ENCODE results near the gene MKRN1.
"Not testable (repeated sequence)": the region's sequence is repeated elsewhere in the genome, so short reads cannot be mapped to it uniquely, and the experiment has no call there.

Gene MKRN1

GRCh38 chr7:140458916-140459315, 20.4 kb downstream of the MKRN1 start:
- no peak for TF ChIP-seq CTCF (conservative IDR thresholded peaks at IDR 0.05; ENCODE audit: low read depth, low read length)
- DNase-seq (ENCODE audit: low read depth), result no peak
- H3K4me3 ChIP-seq (ENCODE audit: low read length), result no peak overlapping the region

DNA sequence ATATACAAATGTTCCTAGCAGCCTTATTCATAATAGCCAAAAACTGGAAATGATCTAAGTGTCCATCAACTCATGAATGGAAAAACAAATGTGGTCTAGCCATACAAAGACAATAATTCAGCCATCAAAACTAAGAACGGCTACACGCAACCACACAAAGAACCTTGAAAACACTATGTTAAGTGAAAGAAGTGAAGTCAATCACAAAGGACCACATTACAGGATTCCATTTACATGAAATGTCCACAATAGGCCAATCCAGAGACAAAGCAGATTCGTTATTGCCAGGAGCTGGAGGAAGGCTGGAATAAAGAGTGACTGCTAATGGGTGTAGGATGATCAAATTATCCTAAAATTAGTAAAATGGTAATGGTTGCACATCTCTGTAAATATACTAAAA, 21.1 kb downstream of the MKRN1 start:
- no peak for DNase-seq (ENCODE audit: low read depth)
- H3K4me3 ChIP-seq (ENCODE audit: low read length), result no peak overlapping the region
- no peak for TF ChIP-seq CTCF (conservative IDR thresholded peaks at IDR 0.05; ENCODE audit: low read depth, low read length)

DNA sequence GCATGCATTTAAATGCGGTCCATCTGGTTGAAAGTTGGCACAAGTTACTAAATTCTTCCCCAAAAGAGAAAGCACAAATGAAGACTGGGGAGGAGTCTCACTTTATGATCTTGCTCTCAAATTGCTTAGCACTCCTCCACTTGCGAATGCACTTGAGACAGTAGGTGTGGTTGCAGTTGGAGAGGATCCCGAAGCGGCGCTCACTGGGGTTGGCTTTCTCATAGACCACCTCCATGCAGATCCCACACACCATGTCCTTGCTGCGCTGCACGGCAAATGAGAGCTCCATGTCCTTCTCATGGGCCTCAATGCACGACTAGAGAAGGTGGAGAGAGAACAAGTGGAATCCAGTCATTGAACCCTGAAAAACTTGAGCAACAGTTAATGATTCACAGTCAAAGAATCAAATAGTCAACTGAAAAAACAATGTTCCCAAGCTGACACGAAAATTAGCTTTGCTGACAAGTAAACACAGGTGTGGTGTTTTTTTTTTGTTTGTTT, 22.7 kb downstream of the MKRN1 start:
- TF ChIP-seq CTCF (conservative IDR thresholded peaks at IDR 0.05; ENCODE audit: low read depth, low read length), result no peak
- DNase-seq (ENCODE audit: low read depth), result no peak
- H3K4me3 ChIP-seq (ENCODE audit: low read length), result no peak overlapping the region

DNA sequence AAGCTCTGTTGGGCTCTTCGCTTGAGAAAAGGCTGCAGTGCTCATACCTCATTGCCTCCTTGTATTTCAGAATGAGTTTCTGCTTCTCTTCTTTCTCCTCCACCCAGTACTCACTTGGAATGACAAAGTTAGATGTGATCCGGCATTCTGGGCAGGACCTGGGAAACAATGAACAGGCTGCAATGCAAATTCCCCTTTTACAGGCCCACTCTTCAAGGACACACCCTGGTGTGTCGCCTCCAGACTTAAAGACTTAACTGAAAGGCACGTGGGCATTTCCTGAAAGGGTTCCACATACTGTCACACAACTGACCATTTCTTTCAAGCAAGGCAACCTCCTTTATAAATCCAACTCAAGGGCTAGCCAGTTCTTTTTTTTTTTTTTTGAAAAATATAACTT, 23.6 kb downstream of the MKRN1 start:
- TF ChIP-seq CTCF (conservative IDR thresholded peaks at IDR 0.05; ENCODE audit: low read depth, low read length), result no peak

GRCh38 chr7:140454657-140455015, 24.7 kb downstream of the MKRN1 start:
- H3K4me3 ChIP-seq (ENCODE audit: low read length), result no peak overlapping the region
- no peak for TF ChIP-seq CTCF (conservative IDR thresholded peaks at IDR 0.05; ENCODE audit: low read depth, low read length)
- DNase-seq (ENCODE audit: low read depth), result no peak

More for the DNA sequence above, 23.6 kb downstream of the MKRN1 start:
- DNase-seq (ENCODE audit: low read depth), result no peak
- H3K4me3 ChIP-seq (ENCODE audit: low read length), result no peak overlapping the region

DNA sequence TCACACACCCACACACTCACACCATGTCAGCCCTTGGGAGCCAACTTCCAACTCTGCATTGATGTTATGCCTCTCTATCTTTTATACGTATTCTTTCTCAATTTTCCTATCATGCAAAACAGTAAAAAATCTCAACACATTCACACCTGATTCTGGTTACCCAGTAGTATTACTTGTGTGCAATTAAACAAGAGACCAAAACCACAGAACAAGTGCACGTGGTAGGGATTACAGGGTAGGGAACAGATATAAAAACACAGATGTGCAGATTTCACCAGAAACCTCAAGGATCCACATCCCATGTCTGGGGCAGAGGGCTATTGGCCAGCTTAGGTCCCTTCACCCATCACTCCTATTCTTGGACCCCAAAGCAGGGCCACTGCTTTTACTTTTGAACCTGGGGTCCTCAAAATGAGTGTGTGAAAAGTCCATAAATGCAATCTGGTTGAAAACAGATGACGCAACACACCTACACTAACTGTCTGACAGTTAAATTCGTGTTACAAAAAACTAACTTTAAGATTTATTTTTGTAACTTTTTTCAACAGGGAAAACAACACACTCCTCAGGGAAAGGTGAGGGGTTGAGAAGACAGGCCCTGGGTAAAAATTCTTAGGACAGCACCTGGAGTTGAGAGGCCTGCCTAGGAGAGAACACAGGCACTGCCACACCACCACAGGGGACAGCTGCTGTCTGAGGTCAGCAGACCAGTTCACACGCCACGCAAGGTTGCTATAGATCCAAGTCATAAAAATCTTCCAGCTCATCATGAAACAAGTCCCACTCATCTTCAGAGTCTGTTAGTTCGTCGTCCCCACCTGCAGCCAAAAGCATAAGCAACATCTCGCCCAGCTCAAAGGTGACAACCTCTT, 25.3 kb downstream of the MKRN1 start:
- not testable (repeated sequence) for DNase-seq (ENCODE audit: low read depth); H3K4me3 ChIP-seq (ENCODE audit: low read length)

DNA sequence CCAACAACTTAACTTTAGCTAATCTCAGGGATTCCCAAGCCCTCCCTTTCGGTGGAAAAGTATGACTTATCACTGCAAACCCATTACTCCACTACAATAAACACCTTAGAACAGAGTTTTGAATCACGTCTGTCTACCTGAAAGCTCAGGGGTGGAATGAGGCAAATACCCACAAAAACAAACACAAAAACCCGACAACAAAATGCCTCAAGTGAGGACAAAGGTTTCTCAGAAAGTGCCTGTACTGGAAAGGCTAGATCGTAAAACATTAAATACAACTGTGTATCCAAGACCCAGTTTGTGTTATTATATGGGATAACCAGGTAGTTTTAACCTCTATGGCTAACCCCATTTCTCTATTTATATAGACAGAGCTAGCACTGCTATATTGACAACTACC, 26.0 kb downstream of the MKRN1 start:
- no peak for TF ChIP-seq CTCF (conservative IDR thresholded peaks at IDR 0.05; ENCODE audit: low read depth, low read length)
- DNase-seq (ENCODE audit: low read depth), result no peak
- no peak overlapping the region for H3K4me3 ChIP-seq (ENCODE audit: low read length)
